Right lobe of liver (tissue), 4 donors: Measurements from ENCODE around the gene YRDC.

Experiments
- CTCF ChIP-seq, 4 donors: fragments of 200-600 bp in 3 of 4; fragments of 450-650 bp in 1 of 4; IDR thresholded peaks; one replicate each; pipeline versions ENCODE4 v1.5.1 to v1.8.0; 2016 to 2022; ENCODE audit warnings: antibody characterized with exemption in 4 of 4, mild to moderate bottlenecking in 2 of 4
- POLR2A ChIP-seq: fragments of 450-650 bp; IDR thresholded peaks from one replicate; pipeline ENCODE4 v1.6.1; 2017; ENCODE audit warnings: antibody characterized with exemption, mild to moderate bottlenecking
- donor health status: DM: no; HTN: no; CAD: no.
- donor health status: DM: no; HTN: no; CAD: no.
- donor health status: DM: no; HTN: yes; CAD: no.

GRCh38 chr1:37797750-37798345 lies 10.2 kb downstream of the YRDC start:
- no peak for TF ChIP-seq CTCF (IDR thresholded peaks at IDR 0.05)
- no peak for TF ChIP-seq POLR2A
